Activated naive CD4-positive, alpha-beta T cell treated with anti-CD3 and anti-CD28 coated beads for 36 hours (primary cell): ENCODE data around the gene VPS51. TPM values are rescaled to one million over a fixed set of nuclear protein-coding genes. Genes with fewer than 3 reads are reported as not detected.

Experiments used
- CTCF ChIA-PET: fragments of 350-600 bp; sonication (Branson Sonifier 250); formaldehyde crosslinking; loops from one replicate; lab custom pipeline; 2021; ENCODE audit warnings: antibody characterized with exemption; lab: Charles Lee
- DNase-seq: peaks from one replicate; pipeline ENCODE4 v3.0.0-alpha.2; 2020
- H3K27ac Mint-ChIP-seq: one replicate; pipeline ENCODE4 v1.8.0; 2021; ENCODE audit warnings: mild to moderate bottlenecking, mixed read lengths
- H3K27me3 Mint-ChIP-seq: one replicate; pipeline ENCODE4 v1.8.0; 2021; ENCODE audit warnings: low read depth, mixed read lengths
- H3K36me3 Mint-ChIP-seq: one replicate; pipeline ENCODE4 v1.8.0; 2021; ENCODE audit warnings: low read depth, mixed read lengths
- H3K4me1 Mint-ChIP-seq: one replicate; pipeline ENCODE4 v1.8.0; 2021; ENCODE audit warnings: low read depth, mixed read lengths
- H3K4me3 Mint-ChIP-seq: one replicate; pipeline ENCODE4 v1.8.0; 2021; ENCODE audit warnings: mild to moderate bottlenecking, moderate library complexity, mixed read lengths
- H3K9me3 Mint-ChIP-seq: one replicate; pipeline ENCODE4 v1.8.0; 2021; ENCODE audit warnings: mixed read lengths
- intact Hi-C: fragments of 100-400 bp; cut with micrococcal nuclease; formaldehyde crosslinking; loops from one replicate; pipeline ENCODE4 v1.15.1; 2023
- total RNA-seq, 2 experiments: library from RNA; stranded (reverse); gene quantifications; one replicate each; pipeline ENCODE4 v1.2.3, GENCODE V29; 2021

The VPS51 gene
- total RNA-seq, 2 experiments from 2014 or later: 90.8 to 96.0 TPM

DNA sequence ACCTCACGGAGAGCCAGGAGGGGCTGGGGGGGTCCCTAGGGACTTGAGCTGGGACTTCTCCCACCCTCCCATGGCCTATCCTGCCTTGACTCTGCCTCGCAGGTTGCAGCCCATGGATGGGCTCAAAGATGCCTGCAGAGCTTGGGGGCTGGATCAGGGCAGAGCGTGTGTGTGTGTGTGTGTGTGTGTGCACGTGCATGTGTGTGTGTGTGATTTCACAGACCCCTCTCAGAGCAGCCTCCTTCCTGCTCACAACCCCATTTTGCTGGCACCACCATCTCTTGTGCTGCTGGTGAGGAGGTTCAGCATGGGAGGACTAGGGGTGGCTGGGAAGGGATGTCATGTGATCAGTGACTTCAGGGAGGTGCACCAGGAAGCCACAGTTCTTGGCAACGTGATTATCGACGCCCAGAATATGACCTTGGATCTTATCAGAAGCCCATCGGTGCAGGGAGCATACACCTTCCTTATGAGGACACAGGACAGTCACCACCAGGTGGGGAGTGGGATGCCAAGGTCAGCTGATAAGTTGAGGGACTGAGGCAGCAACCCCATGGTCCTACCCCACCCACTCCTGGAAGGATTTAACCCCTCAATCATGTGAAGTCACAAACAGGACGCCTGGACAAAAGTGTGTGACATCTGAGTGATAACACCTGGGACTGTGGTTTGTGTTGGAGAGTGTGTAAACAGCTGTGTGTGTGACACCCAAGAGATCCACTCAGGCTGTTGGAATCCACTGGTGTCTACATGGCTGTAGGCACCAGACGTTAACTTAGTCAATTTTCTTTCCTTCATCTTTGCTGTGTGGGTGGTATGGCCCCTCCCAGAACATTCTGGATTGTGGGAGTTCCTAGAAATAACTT lies 35.8 kb upstream of the VPS51 start:
- Mint-ChIP-seq H3K4me3 (no peak overlapping the region), H3K27ac (no peak overlapping the region), H3K27me3 (no peaks in the 10 kb centered on the region), H3K9me3 (no peaks in the 10 kb centered on the region), H3K4me1 (no peaks in the 10 kb centered on the region), H3K36me3 (no peaks in the 10 kb centered on the region)
- CTCF ChIA-PET: no interaction called here
- intact Hi-C loops: no loop called here
- DNase-seq: no peak

DNA sequence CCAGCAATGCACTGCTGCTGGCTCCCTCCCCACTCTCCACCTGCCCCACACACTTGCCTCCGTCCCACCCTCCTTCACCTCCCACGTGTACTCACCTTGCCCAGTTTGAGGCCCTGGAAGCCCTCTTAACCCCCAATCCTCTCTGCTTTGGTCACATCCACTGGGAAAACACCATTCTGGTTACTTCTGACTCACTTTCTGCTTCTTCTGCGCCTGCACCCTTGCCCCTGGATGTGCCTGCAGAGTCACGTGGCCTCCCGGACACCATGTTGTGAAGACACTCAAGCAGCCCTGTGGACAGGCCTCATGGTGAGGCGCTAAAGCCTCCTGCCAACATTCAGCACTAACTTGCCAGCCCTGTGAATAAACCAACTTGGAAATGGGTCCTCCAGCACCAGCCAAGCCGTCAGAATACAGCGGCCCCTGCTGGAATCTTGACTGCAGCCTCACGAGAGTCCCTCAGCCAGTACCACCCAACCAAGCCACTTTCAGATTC lies 35.1 kb upstream of the VPS51 start:
- no peaks in the 10 kb centered on the region for H3K36me3 Mint-ChIP-seq
- H3K27me3 Mint-ChIP-seq: no peaks in the 10 kb centered on the region
- CTCF ChIA-PET: no interaction called here
- intact Hi-C loops: no loop called here
- no peaks in the 10 kb centered on the region for H3K9me3 Mint-ChIP-seq
- no peaks in the 10 kb centered on the region for H3K4me1 Mint-ChIP-seq
- no peak for DNase-seq
- no peak overlapping the region for H3K27ac Mint-ChIP-seq
- no peak overlapping the region for H3K4me3 Mint-ChIP-seq

DNA sequence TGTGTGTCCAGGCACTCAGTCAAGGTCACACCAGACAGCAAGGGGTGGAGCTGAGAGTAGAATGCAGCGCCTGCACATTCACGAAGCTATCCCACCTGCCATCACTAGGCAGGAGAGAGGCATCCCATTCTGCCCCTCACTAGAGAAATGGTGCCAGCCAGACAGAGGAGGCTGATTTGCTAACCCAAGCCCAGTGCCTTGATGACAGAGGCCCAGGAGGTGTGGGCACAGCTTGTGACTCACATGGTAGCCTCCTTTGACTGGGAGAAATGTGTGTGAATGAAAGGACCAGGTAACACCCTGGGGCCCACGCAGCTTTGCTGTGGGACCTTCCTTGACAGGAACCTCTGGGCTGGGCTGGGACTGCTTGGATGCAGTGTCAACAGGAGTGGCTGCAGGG lies 32.5 kb upstream of the VPS51 start:
- Mint-ChIP-seq H3K27me3 (no peaks in the 10 kb centered on the region), H3K36me3 (no peaks in the 10 kb centered on the region), H3K27ac (no peak overlapping the region), H3K4me1 (no peaks in the 10 kb centered on the region), H3K4me3 (no peak overlapping the region), H3K9me3 (no peaks in the 10 kb centered on the region)
- CTCF ChIA-PET: no interaction called here
- DNase-seq: no peak
- intact Hi-C loops: no loop called here

DNA sequence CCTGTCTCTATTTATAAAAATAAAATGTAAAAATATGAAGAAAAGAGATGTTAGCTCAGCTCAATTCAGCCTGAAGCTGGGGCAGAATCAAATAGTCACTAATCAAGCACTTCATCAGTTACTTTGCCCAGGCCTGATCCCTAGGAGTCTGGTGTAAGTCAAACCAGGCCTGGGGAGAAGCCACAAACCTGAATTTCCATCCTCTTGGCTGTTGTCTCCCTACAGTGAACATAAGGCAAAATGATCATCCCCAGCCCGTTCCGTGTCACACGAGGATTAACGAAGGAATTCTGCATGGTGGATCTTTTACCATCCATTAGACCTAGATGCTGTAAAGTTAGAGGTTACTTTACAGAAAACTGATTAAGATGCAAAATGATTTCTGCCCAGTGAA lies 31.2 kb upstream of the VPS51 start:
- intact Hi-C loops: no loop called here
- Mint-ChIP-seq H3K4me1 (peaks cover 2% of the 10 kb centered on the region), H3K36me3 (no peaks in the 10 kb centered on the region), H3K9me3 (no peaks in the 10 kb centered on the region), H3K27me3 (no peaks in the 10 kb centered on the region), H3K27ac (no peak overlapping the region), H3K4me3 (no peak overlapping the region)
- CTCF ChIA-PET: no interaction called here
- DNase-seq: no peak

DNA sequence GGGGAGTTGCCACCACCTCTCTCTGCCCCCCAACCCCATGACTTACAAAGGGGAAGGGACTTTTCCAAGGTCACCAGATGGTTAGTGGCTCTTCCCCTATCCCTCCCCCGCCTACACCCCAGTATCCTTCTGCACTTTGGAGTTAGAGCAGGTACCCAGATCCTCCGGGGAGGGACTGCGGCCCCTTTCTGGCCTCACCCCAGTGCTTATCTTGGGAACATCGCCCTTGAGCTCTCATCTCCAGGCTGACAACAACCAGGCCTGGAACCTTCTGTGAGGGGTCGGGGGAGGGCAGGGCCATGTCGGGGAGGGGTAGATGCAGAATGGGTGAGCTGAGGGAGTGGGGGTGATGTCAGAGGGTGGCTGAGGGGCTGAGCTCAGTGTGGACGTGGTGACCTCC lies 30.2 kb upstream of the VPS51 start:
- no peaks in the 10 kb centered on the region for H3K9me3 Mint-ChIP-seq
- CTCF ChIA-PET: interaction anchor here (0.5 kb wide), 1 partner anchor 18 kb away, joined by 3 read pairs; no protein-coding TSS in a partner anchor
- H3K4me3 Mint-ChIP-seq: no peak overlapping the region
- H3K4me1 Mint-ChIP-seq: peaks cover 2% of the 10 kb centered on the region
- intact Hi-C loops: no loop called here
- DNase-seq: no peak
- H3K36me3 Mint-ChIP-seq: no peaks in the 10 kb centered on the region
- no peak overlapping the region for H3K27ac Mint-ChIP-seq
- no peaks in the 10 kb centered on the region for H3K27me3 Mint-ChIP-seq

DNA sequence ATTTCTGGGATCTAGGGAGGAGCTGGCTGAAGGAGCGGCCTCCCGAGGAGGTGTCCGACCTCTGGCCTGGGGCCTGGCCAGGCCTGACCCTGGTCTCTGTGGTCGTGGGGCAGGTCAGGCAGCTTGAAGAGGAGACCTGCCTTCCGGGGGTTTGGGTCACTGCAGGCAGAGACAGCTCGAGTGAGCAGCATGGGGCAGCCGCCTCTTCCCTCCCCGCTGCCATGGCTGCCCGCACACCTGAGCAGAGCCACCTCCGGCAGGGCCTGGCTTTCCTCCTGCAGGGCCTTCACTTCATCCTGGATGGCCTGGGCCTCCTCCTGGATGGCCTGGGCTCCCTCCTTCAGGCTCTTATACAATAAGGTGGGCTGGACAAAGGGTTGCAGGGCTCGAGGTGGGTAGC lies 29.7 kb upstream of the VPS51 start:
- H3K27me3 Mint-ChIP-seq: no peaks in the 10 kb centered on the region
- H3K9me3 Mint-ChIP-seq: no peaks in the 10 kb centered on the region
- H3K27ac Mint-ChIP-seq: no peak overlapping the region
- intact Hi-C loops: no loop called here
- no peak overlapping the region for H3K4me3 Mint-ChIP-seq
- H3K36me3 Mint-ChIP-seq: no peaks in the 10 kb centered on the region
- DNase-seq: no peak
- CTCF ChIA-PET: interaction anchor here (0.5 kb wide), 1 partner anchor 18 kb away, joined by 3 read pairs; no protein-coding TSS in a partner anchor
- H3K4me1 Mint-ChIP-seq: peaks cover 2% of the 10 kb centered on the region

DNA sequence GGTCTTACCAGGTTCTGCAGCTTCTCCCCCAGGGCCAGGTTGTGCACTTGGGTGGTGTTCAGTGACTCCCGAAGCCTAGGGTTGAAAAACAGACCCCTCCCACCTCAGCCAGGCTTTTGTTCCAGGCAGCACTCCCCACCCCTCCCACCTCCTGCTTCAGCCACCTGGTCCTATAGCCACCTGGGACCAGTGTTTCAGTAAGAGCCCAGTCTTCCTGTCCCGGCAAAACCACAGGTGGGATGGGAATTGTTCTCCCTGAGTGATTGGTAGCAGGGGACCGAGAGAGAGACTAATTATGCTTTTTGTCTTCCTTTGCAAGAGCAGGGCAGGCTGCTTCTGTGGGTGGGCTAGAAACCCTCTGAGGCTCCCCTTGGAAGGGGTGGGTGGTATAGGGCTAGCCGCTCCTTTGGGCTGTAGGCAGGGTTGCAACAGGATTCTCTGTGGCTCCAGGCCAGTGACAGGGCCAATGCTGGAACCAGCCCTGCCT lies 29.2 kb upstream of the VPS51 start:
- no peak overlapping the region for H3K27ac Mint-ChIP-seq
- no peak overlapping the region for H3K4me3 Mint-ChIP-seq
- H3K9me3 Mint-ChIP-seq: no peaks in the 10 kb centered on the region
- no peaks in the 10 kb centered on the region for H3K36me3 Mint-ChIP-seq
- H3K4me1 Mint-ChIP-seq: peaks cover 2% of the 10 kb centered on the region
- CTCF ChIA-PET: no interaction called here
- no peak for DNase-seq
- H3K27me3 Mint-ChIP-seq: no peaks in the 10 kb centered on the region
- intact Hi-C loops: no loop called here

DNA sequence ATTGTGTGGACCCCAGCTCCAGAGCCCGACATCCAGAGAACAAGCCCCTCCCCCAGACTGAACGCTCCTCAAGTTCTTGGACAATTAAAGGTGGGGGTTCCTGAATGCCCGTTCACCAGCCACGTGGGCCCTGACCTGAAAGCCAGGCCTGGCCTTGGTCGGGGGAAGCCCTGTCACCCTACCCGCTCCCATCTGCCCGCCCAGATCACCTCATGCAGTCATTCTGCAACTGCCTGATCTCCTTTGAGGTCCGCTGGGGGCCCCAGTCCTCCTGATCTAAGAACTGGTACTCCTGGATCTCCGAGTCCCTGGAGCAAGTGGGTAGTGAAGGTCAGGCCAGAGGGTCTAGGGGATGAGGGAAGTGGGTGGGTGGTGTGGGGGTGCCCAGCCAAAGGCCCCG lies 28.6 kb upstream of the VPS51 start:
- Mint-ChIP-seq H3K36me3 (no peaks in the 10 kb centered on the region), H3K27ac (no peak overlapping the region), H3K4me1 (peaks cover 2% of the 10 kb centered on the region), H3K9me3 (no peaks in the 10 kb centered on the region), H3K4me3 (no peak overlapping the region), H3K27me3 (no peaks in the 10 kb centered on the region)
- intact Hi-C loops: no loop called here
- CTCF ChIA-PET: no interaction called here
- DNase-seq: no peak

DNA sequence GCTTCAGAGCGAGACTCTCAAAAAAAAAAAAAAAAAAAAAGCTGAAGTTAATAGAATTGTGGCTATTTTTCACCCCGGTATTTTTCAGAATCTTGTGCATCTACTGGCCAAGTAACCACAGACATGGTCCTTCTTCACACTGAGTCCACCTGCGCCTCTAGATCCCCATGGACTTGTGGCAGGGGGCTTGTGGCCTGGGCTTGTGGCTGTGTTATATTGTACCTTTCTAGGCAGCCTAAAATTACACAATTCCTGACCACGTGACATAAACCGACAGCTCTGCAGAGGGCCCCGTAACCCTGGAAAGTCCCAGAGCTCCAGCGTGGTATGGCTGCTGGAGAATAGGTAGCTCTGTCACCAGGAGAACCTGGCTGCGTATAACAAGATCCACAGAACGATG lies 26.8 kb upstream of the VPS51 start:
- no peak overlapping the region for H3K27ac Mint-ChIP-seq
- no peak overlapping the region for H3K4me3 Mint-ChIP-seq
- no peaks in the 10 kb centered on the region for H3K9me3 Mint-ChIP-seq
- CTCF ChIA-PET: interaction anchor here (0.9 kb wide), 1 partner anchor 14 kb away, joined by 3 read pairs; no protein-coding TSS in a partner anchor
- H3K36me3 Mint-ChIP-seq: no peaks in the 10 kb centered on the region
- peaks cover 2% of the 10 kb centered on the region for H3K4me1 Mint-ChIP-seq
- H3K27me3 Mint-ChIP-seq: no peaks in the 10 kb centered on the region
- no peak for DNase-seq
- intact Hi-C loops: no loop called here

DNA sequence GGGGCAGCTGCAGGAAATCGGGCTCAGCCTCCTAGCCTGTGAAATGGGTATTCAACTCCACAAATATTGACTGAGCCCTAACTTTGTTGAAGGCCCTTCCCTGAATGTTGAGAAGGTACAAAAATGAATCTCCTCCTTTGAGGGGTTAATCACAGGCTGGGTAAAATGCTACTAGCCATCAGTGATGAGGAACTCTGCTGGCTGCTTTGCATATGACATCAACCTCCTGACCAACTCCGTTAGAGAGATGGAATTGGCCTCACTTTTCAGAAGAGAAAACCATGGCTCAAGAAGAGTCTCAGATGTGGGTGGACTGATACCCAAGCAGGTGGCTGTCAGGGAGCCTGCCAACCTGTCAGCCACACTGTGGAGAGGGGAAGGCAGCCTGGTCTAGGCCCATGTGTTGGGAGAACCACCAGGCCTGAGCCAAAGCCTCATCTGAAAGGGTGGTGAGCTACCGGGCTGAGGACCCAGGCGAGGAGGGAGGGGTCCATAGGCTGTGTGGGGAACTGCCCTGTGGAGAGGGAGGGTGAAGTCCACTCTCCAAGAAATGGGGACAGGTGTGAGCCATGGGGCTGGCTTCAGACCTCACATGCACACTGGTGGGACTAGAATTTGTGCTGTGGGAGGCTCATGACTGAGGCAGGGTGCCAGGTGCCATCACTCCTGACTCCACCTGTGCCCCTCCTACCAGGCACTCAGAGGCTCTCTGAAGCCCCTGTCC lies 23.9 kb upstream of the VPS51 start:
- H3K4me1 Mint-ChIP-seq: peaks cover 2% of the 10 kb centered on the region
- CTCF ChIA-PET: no interaction called here
- H3K27ac Mint-ChIP-seq: no peak overlapping the region
- H3K4me3 Mint-ChIP-seq: no peak overlapping the region
- peaks cover 13% of the 10 kb centered on the region for H3K36me3 Mint-ChIP-seq
- no peaks in the 10 kb centered on the region for H3K27me3 Mint-ChIP-seq
- intact Hi-C loops: no loop called here
- H3K9me3 Mint-ChIP-seq: no peaks in the 10 kb centered on the region
- no peak for DNase-seq

DNA sequence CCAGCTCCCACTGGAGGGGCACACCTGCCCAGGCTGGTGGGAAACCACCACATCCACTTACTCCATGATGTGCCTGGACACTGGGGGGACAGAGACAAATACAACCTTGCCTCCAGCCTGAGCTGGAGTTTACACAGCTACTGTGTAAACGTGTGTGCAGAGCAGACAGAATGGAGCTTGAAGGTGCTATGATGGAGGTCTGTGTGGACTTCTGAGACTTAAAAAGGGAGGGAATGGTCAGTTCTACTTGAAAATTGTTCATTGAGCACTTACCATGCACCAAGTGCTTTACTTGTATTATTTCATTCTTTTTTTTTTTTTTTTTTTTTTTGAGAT lies 23.4 kb upstream of the VPS51 start:
- no peaks in the 10 kb centered on the region for H3K27me3 Mint-ChIP-seq
- no peak for DNase-seq
- no peak overlapping the region for H3K27ac Mint-ChIP-seq
- no peak overlapping the region for H3K4me3 Mint-ChIP-seq
- peaks cover 18% of the 10 kb centered on the region for H3K36me3 Mint-ChIP-seq
- no peaks in the 10 kb centered on the region for H3K9me3 Mint-ChIP-seq
- intact Hi-C loops: no loop called here
- peaks cover 4% of the 10 kb centered on the region for H3K4me1 Mint-ChIP-seq
- CTCF ChIA-PET: interaction anchor here (0.6 kb wide), 1 partner anchor 85 kb away, joined by 3 read pairs; no protein-coding TSS in a partner anchor

DNA sequence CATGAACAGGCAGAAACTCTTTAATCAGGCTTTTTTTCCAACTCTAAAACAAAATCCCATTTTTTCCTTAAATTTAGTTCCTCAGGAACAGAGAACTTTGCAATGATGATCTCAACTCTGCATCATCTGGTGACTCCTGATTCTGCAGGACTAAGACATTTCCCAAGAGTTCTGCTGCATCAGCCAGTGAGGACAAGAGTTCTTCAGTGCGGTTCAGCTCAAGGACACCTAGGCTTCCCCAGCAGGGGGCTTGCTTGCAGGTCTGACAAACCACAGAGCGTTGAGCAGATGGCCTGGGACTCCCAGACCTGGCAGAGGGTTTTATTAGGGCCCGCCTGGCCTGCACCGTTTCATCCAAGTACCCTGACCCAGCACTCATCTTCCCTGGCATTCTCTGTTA lies 18.6 kb upstream of the VPS51 start:
- intact Hi-C loops: no loop called here

More for the DNA sequence above, 18.6 kb upstream of the VPS51 start:
- CTCF ChIA-PET: interaction anchor here (1.1 to 1.4 kb wide), 4 partner anchors 34 to 65 kb away, joined by 3 read pairs; partner anchors contain the start of genes SAC3D1 and TM7SF2
- peaks cover 37% of the 10 kb centered on the region for H3K4me1 Mint-ChIP-seq
- H3K27me3 Mint-ChIP-seq: no peaks in the 10 kb centered on the region
- no peaks in the 10 kb centered on the region for H3K9me3 Mint-ChIP-seq
- no peak overlapping the region for H3K27ac Mint-ChIP-seq
- DNase-seq: no peak
- no peak overlapping the region for H3K4me3 Mint-ChIP-seq
- peaks cover 62% of the 10 kb centered on the region for H3K36me3 Mint-ChIP-seq
